ENCODE results near the gene MRPL1. TPM values are rescaled to one million over a fixed set of nuclear protein-coding genes. Genes with fewer than 3 reads are reported as not detected.
"Not testable (repeated sequence)": the region's sequence is repeated elsewhere in the genome, so short reads cannot be mapped to it uniquely, and the experiment has no call there.

The MRPL1 gene
- total and polyA plus RNA-seq, 4 donors = 32.5 to 44.7 (median 35.9) TPM

DNA sequence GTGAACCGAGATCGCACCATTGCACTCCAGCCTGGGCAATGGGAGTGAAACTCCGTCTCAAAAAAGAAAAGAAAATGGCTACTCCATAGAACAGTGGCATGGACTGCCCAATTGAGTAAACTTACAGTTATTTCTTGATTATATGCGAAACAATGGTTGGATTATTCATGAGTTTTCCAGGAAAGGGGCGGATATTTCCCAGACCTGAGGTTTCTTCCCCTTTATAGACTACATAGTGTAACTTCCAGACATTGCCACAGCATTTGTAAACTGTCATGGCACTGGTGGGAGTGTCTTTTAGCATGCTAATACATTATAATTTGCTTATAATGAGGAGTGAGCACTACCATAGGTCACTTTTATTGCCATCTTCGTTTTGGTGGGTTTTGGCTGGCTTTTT, 14.1 kb upstream of the MRPL1 start:
- DNase-seq (ENCODE audit: low read depth in 4 of 6, low spot score in 6 of 6) = no peak
- 93% methylated on average over 3 of the region's 6 CpGs for WGBS (ENCODE audit: insufficient coverage)
- Histone ChIP-seq H3K27ac (ENCODE audit: low read depth, low read length) (no peak overlapping the region), H3K27me3 (ENCODE audit: control insufficient read depth, insufficient read depth, low read length) (no peaks in the 10 kb centered on the region), H3K9me3 (ENCODE audit: control insufficient read depth, insufficient read depth, low read length) (no peaks in the 10 kb centered on the region), H3K4me3 (ENCODE audit: low read depth, low read length) (no peak overlapping the region), H3K4me1 (ENCODE audit: control insufficient read depth, insufficient read depth, low read length) (no peaks in the 10 kb centered on the region), H3K36me3 (ENCODE audit: control insufficient read depth, insufficient read depth, low read length) (no peaks in the 10 kb centered on the region)

DNA sequence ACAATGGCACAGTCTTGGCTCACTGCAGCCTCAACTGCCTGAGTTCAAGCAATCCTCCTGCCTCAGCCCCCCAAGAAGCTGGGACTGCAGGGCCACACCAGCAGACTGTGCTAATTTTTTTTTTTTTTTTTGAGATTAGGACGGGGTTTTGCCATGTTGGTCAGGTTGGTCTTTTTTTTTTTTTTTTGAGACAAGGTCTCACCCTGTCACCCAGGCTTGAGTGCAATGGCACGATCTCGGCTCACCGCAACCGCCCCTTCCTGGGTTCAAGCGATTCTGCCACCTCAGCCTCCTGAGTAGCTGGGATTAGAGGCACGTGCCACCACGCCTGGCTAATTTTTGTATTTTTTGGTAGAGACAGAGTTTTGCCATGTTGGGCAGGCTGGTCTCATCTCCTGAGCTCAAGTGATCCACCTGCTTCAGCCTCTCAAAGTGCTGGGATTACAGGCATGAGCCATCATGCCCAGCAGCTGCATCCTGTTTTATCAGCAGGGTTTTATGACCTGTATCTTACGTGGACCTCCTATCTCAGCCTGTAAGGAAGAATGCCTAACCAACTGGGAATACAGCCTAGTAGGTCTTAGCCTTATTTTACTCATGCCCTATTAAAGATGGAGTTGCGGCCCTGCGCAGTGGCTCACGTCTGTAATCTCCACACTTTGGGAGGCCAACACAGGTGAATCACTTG, 13.2 kb upstream of the MRPL1 start:
- Histone ChIP-seq H3K9me3 (ENCODE audit: control insufficient read depth, insufficient read depth, low read length) (no peaks in the 10 kb centered on the region), H3K4me3 (ENCODE audit: low read depth, low read length) (no peak overlapping the region), H3K27ac (ENCODE audit: low read depth, low read length) (no peak overlapping the region), H3K4me1 (ENCODE audit: control insufficient read depth, insufficient read depth, low read length) (no peaks in the 10 kb centered on the region), H3K36me3 (ENCODE audit: control insufficient read depth, insufficient read depth, low read length) (no peaks in the 10 kb centered on the region), H3K27me3 (ENCODE audit: control insufficient read depth, insufficient read depth, low read length) (no peaks in the 10 kb centered on the region)
- 95% methylated on average over 7 of the region's 12 CpGs for WGBS (ENCODE audit: insufficient coverage)
- DNase-seq (ENCODE audit: low read depth in 4 of 6, low spot score in 6 of 6) = no peak

DNA sequence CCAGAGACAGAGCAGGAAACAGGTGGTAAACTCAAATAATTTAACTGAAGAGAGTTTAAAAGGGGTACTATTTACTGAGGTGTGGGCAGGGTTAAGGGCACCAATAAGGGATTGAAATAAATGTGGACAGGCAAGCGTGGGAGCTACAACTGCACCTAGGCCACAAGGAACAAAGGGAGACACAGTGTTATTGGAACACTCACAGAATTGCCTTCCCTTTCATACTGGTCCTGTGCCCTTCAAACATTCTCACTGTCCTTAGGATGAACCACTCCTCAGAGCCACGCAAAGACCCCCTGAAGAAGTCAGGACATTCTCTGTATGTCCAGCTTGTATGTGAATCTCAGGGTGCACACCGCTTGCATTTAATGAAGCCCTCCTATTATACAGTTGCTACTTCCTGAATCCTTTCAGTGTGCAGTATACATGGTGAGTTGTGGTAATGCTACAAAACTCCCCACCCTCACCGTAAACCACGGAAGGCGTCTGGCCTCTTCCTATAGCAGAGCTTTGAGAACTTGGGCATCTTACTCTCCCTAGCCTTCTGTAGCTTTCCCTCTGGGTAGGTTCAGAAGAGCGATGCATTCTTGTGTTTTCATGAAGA, 9.6 kb upstream of the MRPL1 start:
- Histone ChIP-seq H3K36me3 (ENCODE audit: control insufficient read depth, insufficient read depth, low read length) (no peaks in the 10 kb centered on the region), H3K27ac (ENCODE audit: low read depth, low read length) (no peak overlapping the region), H3K4me3 (ENCODE audit: low read depth, low read length) (no peak overlapping the region), H3K4me1 (ENCODE audit: control insufficient read depth, insufficient read depth, low read length) (no peaks in the 10 kb centered on the region), H3K9me3 (ENCODE audit: control insufficient read depth, insufficient read depth, low read length) (no peaks in the 10 kb centered on the region), H3K27me3 (ENCODE audit: control insufficient read depth, insufficient read depth, low read length) (no peaks in the 10 kb centered on the region)
- no peak for DNase-seq (ENCODE audit: low read depth in 4 of 6, low spot score in 6 of 6)
- WGBS (ENCODE audit: insufficient coverage) = 14% methylated on average over 1 of the region's 7 CpGs

DNA sequence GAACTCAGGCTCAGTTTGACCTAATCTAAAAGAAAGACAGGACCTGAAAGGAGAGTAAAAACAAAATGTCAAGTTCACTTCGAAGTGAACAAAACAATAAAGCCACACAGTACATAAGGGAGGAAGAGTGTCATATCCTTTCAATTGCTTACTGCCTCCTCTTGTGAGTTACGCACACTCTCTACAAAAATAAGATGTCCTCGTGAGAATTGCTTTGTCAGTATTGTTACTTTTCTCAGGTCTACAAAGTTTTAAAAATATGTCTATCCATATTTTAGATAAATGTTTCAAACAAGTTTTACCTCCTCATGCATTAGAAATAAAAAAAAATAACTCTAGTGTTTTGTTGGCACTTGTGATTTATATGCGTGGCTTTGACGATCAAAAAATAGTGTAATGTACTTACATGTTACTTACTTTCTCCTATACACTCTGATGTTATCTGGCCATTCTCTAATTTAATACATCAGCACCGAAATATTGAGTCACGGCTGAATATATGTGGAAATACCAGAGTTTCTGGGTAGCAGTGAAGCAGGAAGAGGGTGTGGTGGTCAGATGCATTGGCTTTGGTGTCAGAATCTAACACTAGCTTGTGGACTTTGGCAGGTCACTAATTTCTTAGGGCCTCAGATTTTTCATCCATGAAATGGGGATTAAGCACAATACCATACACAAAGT, 8.1 kb upstream of the MRPL1 start:
- H3K27me3 ChIP-seq (ENCODE audit: control insufficient read depth, insufficient read depth, low read length) = no peaks in the 10 kb centered on the region

DNA sequence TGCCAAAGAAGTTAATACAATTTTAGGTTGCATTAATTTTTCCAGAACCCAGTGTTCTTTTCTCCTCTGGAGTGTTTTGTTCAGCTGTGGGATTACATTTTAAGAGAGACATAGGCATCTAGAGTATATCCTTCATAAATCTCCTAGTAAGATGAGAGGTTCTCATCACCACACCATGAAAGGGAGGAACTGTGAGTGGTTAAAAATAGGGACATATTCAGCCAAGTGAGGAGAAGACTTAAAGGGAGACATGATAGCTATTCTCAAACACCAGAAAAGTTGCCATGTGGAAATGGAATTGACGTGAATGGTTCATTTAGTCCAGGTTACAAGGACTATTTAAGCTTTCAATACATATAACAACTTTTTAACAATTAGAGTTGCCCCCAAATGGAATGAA, 6.5 kb upstream of the MRPL1 start:
- H3K4me3 ChIP-seq (ENCODE audit: low read depth, low read length) = no peak overlapping the region
- no peaks in the 10 kb centered on the region for H3K36me3 ChIP-seq (ENCODE audit: control insufficient read depth, insufficient read depth, low read length)
- no peak overlapping the region for H3K27ac ChIP-seq (ENCODE audit: low read depth, low read length)
- H3K4me1 ChIP-seq (ENCODE audit: control insufficient read depth, insufficient read depth, low read length) = no peaks in the 10 kb centered on the region
- no peak for DNase-seq (ENCODE audit: low read depth in 4 of 6, low spot score in 6 of 6)
- WGBS (ENCODE audit: insufficient coverage) = no CpG with 5 or more reads among the region's 1 CpG
- H3K27me3 ChIP-seq (ENCODE audit: control insufficient read depth, insufficient read depth, low read length) = no peaks in the 10 kb centered on the region
- H3K9me3 ChIP-seq (ENCODE audit: control insufficient read depth, insufficient read depth, low read length) = no peaks in the 10 kb centered on the region

More for the DNA sequence above, 8.1 kb upstream of the MRPL1 start:
- DNase-seq (ENCODE audit: low read depth in 4 of 6, low spot score in 6 of 6) = no peak
- Histone ChIP-seq H3K9me3 (ENCODE audit: control insufficient read depth, insufficient read depth, low read length) (no peaks in the 10 kb centered on the region), H3K36me3 (ENCODE audit: control insufficient read depth, insufficient read depth, low read length) (no peaks in the 10 kb centered on the region), H3K4me1 (ENCODE audit: control insufficient read depth, insufficient read depth, low read length) (no peaks in the 10 kb centered on the region), H3K4me3 (ENCODE audit: low read depth, low read length) (no peak overlapping the region), H3K27ac (ENCODE audit: low read depth, low read length) (no peak overlapping the region)
- WGBS (ENCODE audit: insufficient coverage) = no CpG with 5 or more reads among the region's 7 CpGs

DNA sequence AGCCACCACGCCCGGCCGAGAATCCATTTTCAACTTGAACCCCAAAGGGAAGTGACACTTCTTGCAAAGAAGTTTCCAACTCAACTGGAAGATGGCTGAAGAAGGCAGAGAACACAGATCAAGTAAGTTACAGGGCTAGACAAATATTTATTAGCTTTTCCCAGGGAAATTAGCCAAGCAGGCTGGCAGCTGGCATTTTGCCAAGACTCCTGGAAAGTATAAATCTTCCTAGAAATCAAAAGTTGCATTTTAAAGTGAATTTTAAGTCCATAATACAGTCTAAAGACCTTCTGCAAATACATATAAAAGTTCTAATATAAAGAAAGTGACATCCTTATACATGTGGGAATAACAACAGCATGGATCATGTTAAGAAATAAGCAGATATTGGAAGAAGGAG, 3.4 kb upstream of the MRPL1 start:
- WGBS (ENCODE audit: insufficient coverage) = 100% methylated on average over 3 of the region's 3 CpGs
- Histone ChIP-seq H3K4me3 (ENCODE audit: low read depth, low read length) (no peak overlapping the region), H3K27ac (ENCODE audit: low read depth, low read length) (no peak overlapping the region), H3K27me3 (ENCODE audit: control insufficient read depth, insufficient read depth, low read length) (no peaks in the 10 kb centered on the region), H3K4me1 (ENCODE audit: control insufficient read depth, insufficient read depth, low read length) (peaks cover 4% of the 10 kb centered on the region), H3K9me3 (ENCODE audit: control insufficient read depth, insufficient read depth, low read length) (no peaks in the 10 kb centered on the region), H3K36me3 (ENCODE audit: control insufficient read depth, insufficient read depth, low read length) (no peaks in the 10 kb centered on the region)
- DNase-seq (ENCODE audit: low read depth in 4 of 6, low spot score in 6 of 6) = no peak

DNA sequence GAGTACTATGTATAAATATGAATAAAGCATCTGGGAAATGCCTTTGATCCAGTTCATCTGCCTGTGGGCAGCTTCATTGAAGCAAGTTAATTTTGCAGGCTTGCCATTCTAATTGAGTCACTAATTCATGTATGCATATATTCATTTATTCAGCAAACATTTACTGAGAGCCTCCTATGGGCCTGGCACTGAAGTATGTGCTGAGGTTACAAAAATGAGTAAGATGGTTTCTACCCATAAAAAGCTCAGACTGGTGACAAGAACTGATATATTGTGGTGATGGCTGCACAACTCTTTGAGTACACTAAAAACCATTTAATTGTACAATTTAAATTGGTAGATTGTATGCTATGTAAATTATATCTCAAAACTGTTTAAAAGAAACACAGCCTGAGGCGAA, 1.1 kb upstream of the MRPL1 start:
- Histone ChIP-seq H3K27ac (ENCODE audit: low read depth, low read length) (peak overlapping the region; percentile 93), H3K36me3 (ENCODE audit: control insufficient read depth, insufficient read depth, low read length) (no peaks in the 10 kb centered on the region), H3K4me3 (ENCODE audit: low read depth, low read length) (peak overlapping the region; percentile 72), H3K4me1 (ENCODE audit: control insufficient read depth, insufficient read depth, low read length) (peaks cover 4% of the 10 kb centered on the region), H3K9me3 (ENCODE audit: control insufficient read depth, insufficient read depth, low read length) (no peaks in the 10 kb centered on the region), H3K27me3 (ENCODE audit: control insufficient read depth, insufficient read depth, low read length) (no peaks in the 10 kb centered on the region)
- peak in 1 of 6 donors; percentile 7 for DNase-seq (ENCODE audit: low read depth in 4 of 6, low spot score in 6 of 6)
- WGBS (ENCODE audit: insufficient coverage) = 71% methylated on average over 1 of the region's 1 CpG

DNA sequence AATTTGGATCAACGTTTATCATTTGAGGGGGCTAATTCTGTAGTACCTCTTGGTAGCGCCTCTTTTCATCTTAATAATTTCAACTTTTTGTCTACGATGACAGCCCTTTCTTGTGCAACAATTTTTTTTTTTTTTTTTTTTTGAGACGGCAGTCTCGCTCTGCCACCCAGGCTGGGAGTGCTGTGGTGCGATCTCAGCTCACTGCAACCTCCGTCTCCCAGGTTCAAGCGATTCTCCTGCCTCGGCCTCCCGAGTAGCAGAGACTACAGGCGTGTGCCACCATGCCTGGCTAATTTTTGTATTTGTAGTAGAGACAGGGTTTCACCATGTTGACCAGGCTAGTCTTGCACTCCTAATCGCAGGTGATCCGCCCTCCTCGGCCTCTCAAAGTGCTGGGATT, 711 bp downstream of the MRPL1 start:
- H3K9me3 ChIP-seq (ENCODE audit: control insufficient read depth, insufficient read depth, low read length); H3K36me3 ChIP-seq (ENCODE audit: control insufficient read depth, insufficient read depth, low read length); DNase-seq (ENCODE audit: low read depth in 4 of 6, low spot score in 6 of 6); H3K27me3 ChIP-seq (ENCODE audit: control insufficient read depth, insufficient read depth, low read length); H3K4me1 ChIP-seq (ENCODE audit: control insufficient read depth, insufficient read depth, low read length): not testable (repeated sequence)
- peak overlapping the region; percentile 72 for H3K4me3 ChIP-seq (ENCODE audit: low read depth, low read length)
- peak overlapping the region; percentile 93 for H3K27ac ChIP-seq (ENCODE audit: low read depth, low read length)
- 65% methylated on average over 9 of the region's 14 CpGs for WGBS (ENCODE audit: insufficient coverage)

DNA sequence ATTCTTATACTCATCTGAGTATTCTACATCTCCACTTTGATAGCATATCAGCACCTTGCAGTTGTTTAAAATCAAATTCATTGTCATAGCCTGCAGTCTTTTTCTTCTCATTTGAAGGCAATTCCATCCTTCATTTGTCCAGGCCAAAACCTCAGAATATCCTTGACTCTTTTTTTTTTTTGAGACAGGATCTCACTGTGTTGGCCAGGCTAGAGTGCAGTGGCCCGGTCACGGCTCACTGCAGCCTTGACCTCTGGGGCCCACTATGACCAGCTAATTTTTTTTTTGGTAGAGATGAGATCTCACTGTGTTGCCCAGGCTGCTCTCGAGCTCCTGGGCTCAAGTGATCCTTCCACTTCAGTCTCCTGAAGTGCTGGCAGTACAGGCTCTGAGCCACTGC, 2.6 kb downstream of the MRPL1 start:
- H3K27me3 ChIP-seq (ENCODE audit: control insufficient read depth, insufficient read depth, low read length) = no peaks in the 10 kb centered on the region
- H3K4me1 ChIP-seq (ENCODE audit: control insufficient read depth, insufficient read depth, low read length) = peaks cover 4% of the 10 kb centered on the region
- H3K9me3 ChIP-seq (ENCODE audit: control insufficient read depth, insufficient read depth, low read length) = no peaks in the 10 kb centered on the region
- DNase-seq (ENCODE audit: low read depth in 4 of 6, low spot score in 6 of 6) = no peak
- H3K36me3 ChIP-seq (ENCODE audit: control insufficient read depth, insufficient read depth, low read length) = peaks cover 2% of the 10 kb centered on the region
- 94% methylated on average over 3 of the region's 3 CpGs for WGBS (ENCODE audit: insufficient coverage)
- H3K4me3 ChIP-seq (ENCODE audit: low read depth, low read length) = no peak overlapping the region
- H3K27ac ChIP-seq (ENCODE audit: low read depth, low read length) = no peak overlapping the region
